Measurements from ENCODE around the gene METTL4.
"Not testable (repeated sequence)": the region's sequence is repeated elsewhere in the genome, so short reads cannot be mapped to it uniquely, and the experiment has no call there.

METTL4 gene

GRCh38 chr18:2559249-2559648, 12.1 kb downstream of the METTL4 start:
- DNase-seq (ENCODE audit: low spot score) = no peak

GRCh38 chr18:2557536-2557935, 13.8 kb downstream of the METTL4 start:
- DNase-seq (ENCODE audit: low spot score) = no peak

- DNase-seq (ENCODE audit: low spot score) = no peak
These were observed 15.4 kb downstream of the METTL4 start for GRCh38 chr18:2555895-2556294.

GRCh38 chr18:2554696-2555095, 16.6 kb downstream of the METTL4 start:
- no peak for DNase-seq (ENCODE audit: low spot score)

- DNase-seq (ENCODE audit: low spot score) = no peak
These were observed 19.9 kb downstream of the METTL4 start for GRCh38 chr18:2551425-2551824.

GRCh38 chr18:2549462-2549861, 21.8 kb downstream of the METTL4 start:
- no peak for DNase-seq (ENCODE audit: low spot score)

- DNase-seq (ENCODE audit: low spot score) = no peak
These were observed 23.7 kb downstream of the METTL4 start for GRCh38 chr18:2547477-2548087.

- DNase-seq (ENCODE audit: low spot score) = no peak
These were observed 26.1 kb downstream of the METTL4 start for GRCh38 chr18:2545155-2545554.

- not testable (repeated sequence) for DNase-seq (ENCODE audit: low spot score)
These were observed 29.3 kb downstream of the METTL4 start for GRCh38 chr18:2541925-2542563.

GRCh38 chr18:2540575-2540974, 30.7 kb downstream of the METTL4 start:
- no peak for DNase-seq (ENCODE audit: low spot score)

GRCh38 chr18:2538844-2539243, 32.5 kb downstream of the METTL4 start:
- DNase-seq (ENCODE audit: low spot score) = no peak

GRCh38 chr18:2538236-2538635, 33.1 kb downstream of the METTL4 start:
- no peak for DNase-seq (ENCODE audit: low spot score)

- no peak for DNase-seq (ENCODE audit: low spot score)
These were observed 34.0 kb downstream of the METTL4 start for GRCh38 chr18:2537296-2537695.

GRCh38 chr18:2536493-2536892, 34.8 kb downstream of the METTL4 start:
- no peak for DNase-seq (ENCODE audit: low spot score)

- DNase-seq (ENCODE audit: low spot score) = no peak
These were observed 35.2 kb downstream of the METTL4 start for GRCh38 chr18:2536063-2536462.

GRCh38 chr18:2535419-2535910, 35.8 kb downstream of the METTL4 start:
- no peak for DNase-seq (ENCODE audit: low spot score)

- no peak for DNase-seq (ENCODE audit: low spot score)
These were observed 36.4 kb downstream of the METTL4 start for GRCh38 chr18:2534906-2535305.

- DNase-seq (ENCODE audit: low spot score) = no peak
These were observed 38.5 kb downstream of the METTL4 start for GRCh38 chr18:2532797-2533196.

- DNase-seq (ENCODE audit: low spot score) = no peak
These were observed 39.6 kb downstream of the METTL4 start for GRCh38 chr18:2531751-2532150.

- DNase-seq (ENCODE audit: low spot score) = no peak
These were observed 42.2 kb downstream of the METTL4 start for GRCh38 chr18:2529154-2529553.

- no peak for DNase-seq (ENCODE audit: low spot score)
These were observed 45.0 kb downstream of the METTL4 start for GRCh38 chr18:2526329-2526728.

- not testable (repeated sequence) for DNase-seq (ENCODE audit: low spot score)
These were observed 46.5 kb downstream of the METTL4 start for GRCh38 chr18:2524794-2525198.

GRCh38 chr18:2522112-2522511, 49.2 kb downstream of the METTL4 start:
- DNase-seq (ENCODE audit: low spot score) = no peak

GRCh38 chr18:2518473-2518872, 52.8 kb downstream of the METTL4 start:
- no peak for DNase-seq (ENCODE audit: low spot score)

All from left forelimb (tissue), 1 donor.